Fibroblast of skin of right quadriceps (primary cell): Measurements from ENCODE around the gene ATXN1.

Experiments used
- DNase-seq: peaks from one replicate; pipeline ENCODE4 v3.0.0-alpha.2; 2013

Gene ATXN1

DNA sequence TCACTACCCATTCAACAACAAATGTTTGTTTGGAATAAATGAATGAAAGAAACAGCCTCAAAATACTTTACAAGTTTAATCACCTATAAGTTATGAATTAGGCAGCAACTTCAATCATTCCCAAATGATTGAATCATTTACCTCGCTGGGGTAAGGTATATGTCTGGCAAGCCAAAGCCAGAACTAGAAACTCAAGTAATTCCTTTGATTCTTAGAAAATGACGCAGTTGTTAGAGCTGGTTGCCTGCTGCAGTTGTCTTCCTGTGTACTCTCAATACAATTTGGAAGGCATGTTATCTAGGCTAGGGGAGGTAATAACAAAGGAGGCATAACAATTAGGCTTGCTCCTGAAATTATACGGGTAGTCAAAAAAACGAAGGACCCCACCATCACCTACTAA, 160.6 kb downstream of the ATXN1 start:
- DNase-seq, result no peak

DNA sequence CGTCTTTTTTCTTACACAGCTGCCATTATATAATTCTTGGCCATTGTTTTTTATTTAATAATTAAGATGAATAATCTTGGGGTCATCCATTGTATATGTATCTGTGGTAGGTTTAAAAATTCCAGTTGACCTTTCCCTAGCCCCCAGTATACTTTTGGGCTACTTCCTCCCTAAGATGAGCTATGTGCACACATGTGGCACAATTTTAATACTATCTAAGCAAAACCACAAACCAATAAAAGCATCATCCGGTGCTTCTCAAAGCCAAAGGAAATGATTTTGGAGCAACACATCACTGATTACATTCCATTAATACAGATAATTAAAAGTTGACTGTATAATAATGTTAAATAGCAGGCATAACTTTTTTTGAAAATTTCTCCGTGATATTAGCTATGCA, 161.2 kb downstream of the ATXN1 start:
- peak; percentile 37 for DNase-seq

DNA sequence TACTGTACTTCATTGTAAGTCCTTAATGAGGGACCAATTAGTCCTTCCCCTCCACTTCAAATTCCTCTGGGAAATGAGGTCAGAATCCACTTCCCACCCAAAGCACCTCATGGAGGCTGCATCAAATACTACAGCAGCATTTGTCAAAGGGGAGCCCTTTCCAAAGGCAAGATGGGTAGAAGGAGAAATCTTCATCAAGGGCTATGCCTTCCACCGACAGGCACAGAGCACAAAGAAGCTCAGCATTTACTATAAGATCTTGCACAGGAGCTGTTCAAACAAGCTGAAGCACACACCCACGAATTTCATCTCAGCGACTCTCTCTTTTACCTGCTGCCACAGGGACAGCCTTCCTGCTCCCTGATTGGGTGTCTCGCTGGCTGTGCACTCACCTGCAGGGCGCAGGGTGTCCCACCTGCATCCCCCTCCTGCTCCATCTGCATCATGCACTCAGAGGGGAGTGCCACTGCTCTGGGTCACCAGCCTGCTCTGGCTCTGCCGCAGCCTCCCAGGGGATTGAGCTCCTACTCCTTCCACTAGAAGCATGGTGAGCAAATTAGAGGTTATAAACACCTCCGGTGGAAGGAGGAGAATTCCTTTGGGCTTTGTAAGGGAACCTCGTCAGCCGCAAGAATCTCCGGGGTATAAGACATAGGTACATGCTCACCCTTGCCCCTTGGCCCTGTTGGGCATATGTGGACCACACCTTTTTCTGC, 164.5 kb downstream of the ATXN1 start:
- DNase-seq, result no peak

DNA sequence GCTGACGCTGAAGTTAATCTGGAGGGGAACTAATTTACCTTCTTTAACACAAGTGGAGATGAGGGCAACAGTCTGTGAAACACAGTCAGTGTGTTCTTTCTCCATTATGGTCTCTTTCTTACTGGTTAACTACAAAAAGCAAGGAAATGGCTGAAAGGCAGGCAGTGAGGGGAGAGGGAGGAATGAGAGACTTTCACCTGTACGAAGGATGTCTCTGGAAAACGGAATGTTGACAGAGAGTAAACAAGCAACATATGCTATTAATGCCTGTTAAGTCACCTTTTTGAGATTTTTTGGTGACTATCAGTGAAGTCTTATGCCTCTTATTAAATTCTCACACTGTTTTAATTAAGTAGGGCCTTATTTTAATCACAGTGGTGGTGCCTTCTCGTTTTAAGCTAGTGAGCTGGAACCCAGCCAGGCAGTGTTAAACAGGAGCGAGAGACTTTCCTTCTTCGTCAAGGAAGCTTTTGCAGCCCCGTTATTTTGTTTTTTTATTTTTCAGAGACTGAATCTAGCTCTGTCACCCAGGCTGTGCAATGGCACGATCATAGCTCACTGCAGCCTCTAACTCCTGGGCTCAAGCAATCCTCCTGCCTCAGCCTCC, 165.6 kb downstream of the ATXN1 start:
- no peak for DNase-seq

DNA sequence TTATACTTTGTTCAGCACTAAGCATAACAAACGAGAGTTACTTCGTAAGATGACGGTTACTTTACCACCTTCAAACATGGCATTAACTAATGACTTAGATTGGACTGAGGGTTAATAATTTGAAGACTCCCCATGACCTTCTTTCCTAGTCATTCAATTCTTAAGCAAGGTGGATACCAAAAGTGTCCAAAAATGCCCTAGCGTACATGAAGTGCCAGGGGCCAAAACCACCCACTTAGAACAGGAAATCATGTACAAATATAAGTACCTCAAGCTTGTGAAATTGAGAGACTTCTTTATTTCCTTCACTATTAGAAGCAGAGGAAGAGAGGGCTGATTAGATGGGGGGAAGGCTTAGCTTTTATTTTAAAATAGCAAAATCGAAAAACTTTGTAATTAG, 166.4 kb downstream of the ATXN1 start:
- DNase-seq, result no peak

DNA sequence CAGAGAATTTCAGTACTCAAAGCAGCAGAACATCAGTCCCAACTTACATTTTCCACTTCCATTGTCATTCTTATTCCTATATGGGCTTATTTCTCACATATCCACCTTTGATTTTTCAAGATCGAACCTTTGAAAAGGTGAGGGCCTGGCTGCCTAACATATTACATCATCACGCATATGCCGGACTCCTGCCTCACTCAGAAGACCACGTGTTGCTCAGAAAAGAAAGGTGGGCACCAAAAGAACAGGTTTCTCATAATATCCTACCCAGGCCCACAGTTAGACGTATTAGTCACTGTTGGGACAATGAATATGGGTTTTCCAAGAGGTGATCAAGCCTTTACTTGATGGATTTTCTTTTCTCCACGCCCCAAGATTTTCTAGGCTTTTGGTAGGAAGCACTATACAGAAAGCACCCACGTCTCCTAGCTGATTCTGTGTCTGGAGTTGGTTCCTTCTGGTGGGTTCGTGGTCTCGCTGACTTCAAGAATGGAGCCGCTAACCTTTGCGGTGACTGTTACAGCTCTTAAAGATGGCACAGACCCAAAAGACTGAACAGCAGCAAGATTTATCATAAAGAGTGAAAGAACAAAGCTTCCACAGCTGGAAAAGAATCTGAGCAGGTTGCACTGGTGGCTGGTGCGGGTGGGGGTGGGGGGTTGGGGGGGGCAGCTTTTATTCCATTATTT, 168.9 kb downstream of the ATXN1 start:
- DNase-seq, result no peak

DNA sequence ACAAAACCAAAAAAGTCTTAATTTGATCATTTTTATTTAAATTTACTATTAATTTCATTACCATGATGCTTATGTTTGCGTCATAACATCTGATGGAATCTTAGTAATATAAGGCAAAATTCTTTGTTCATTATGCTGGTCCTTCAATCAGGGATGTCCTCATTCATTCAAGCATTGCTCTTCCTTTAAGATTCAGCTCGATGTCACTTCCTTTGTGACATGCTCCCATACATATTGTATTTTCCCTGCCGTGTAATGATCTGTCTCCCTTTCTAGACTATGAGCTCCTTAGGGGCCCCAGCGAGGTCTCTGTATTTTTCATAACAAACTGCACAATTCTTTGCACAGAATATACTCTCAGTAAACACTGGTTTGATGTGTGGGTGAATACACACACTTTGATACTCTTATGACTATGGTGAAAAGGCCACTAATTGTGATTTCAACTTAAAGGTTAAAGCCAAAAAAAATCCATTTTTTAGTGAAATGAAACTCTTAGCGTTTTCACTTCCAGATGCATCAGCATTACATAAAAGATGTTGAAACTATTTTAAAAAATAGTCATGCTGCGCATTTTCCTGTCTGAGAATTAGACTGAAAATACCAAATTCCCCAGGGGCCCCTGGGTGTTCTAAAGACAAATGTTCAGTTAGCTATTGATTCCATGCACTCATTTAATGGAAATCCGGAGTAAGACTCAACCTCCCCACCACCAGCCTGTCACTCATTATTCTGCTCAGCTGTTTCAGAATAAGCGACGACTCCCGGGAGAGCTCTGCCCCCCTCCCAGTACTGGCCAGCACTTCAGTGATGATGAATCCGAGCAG, 169.7 kb downstream of the ATXN1 start:
- no peak for DNase-seq

DNA sequence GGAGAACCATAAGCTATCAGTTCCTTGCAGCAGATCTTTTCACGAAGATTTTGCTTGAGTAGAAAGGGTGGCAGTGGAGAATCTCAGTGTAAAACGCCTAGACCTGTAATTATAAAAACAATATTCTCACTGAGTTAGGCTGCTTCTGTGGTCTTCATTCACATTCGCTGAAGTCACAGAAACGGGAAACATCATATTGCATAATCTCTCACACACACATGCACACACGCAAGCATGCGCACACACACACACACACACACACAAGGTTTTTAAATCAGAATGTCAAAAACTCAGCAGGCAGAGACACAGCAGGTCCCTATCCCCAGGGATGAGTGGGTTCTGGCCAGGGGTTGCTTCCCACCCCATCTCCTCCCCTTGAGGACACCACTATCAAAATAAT, 175.5 kb downstream of the ATXN1 start:
- peak; percentile 21 for DNase-seq

DNA sequence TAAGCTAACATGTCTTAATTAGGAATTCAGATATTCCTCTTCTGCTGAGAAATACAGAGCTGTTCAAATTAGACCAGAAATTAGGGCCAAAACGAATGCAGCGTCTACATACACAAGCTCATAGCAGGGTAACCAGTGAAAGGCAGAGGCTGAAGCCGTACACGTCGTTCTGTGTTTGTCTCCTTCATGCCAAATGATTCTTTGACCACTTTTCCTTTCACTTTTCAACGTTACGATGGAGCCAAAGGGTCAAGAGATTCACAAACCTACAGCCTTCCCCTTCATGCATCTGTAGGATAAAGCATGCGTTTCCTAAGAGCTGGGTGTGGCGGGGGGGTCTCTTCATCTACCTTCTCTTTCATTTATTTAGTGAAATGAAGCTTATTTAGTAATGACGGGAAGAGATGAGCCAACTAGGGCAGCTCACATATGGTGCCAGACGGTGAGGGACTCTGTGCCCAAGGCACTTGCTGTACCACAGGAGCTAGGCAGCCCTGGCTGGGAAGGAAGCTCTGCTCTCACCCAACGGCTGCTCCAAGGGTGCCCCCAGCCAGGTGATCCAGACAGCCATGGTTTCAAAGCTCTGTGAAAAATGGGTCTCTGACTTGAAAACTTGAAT, 178.0 kb downstream of the ATXN1 start:
- no peak for DNase-seq

DNA sequence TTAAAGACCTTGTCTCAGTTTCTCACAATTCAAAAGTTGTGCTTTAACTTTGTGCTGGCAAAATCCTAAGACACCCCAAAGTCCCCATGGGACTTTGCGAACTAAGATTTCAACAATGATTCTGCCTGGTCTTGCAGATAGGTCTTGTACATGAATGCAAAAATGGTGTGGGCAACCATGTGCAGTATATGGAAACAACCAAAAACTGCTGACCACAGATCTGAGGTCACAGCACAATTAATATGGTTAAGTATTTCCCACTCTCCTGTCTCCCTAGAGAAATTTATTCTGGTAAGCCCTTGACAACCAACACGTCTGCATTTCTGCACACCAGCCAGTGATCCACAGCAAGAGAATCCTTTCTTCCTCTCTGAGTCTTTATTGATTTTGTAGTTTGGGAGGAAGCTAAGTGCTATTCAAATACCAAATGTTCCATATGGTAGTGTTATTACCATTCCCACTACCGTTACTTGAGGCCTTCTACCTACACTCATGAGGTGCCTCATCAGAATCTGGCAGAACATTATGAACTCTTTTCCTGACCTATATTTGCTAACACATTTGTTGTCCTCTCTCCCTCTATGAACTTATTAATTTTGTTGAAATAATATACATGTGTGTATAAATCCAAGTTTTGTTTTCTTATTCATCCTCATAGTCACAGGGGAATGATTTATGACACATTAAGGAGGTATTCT, 178.7 kb downstream of the ATXN1 start:
- DNase-seq, result no peak

DNA sequence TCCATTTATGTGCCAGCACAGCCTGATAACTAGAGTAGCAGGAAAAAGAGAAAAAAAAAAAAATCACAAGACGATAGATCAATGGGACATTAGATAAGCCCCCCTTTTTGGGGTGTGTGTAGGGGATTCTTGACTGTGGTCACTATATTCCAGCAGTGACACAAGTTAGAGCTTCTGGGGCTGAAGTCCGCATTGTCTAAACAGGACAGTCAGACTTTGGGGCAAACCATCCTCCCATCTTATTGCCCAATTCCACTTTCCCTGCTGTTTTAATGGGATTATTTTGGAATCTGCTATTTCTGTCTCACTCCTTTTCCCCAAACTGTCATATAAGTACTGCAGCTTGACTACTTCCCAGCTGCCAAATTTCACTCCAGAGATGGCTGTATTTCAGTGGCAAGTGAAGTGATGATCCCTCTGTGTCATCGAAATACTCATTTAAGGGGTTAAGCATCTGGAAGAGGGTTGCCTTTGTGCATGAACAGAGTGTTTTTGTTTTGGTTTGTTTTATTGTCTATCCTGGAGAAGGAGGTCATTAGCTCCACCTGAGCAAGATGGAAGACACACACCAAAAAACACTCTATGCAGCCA, 182.5 kb downstream of the ATXN1 start:
- no peak for DNase-seq

DNA sequence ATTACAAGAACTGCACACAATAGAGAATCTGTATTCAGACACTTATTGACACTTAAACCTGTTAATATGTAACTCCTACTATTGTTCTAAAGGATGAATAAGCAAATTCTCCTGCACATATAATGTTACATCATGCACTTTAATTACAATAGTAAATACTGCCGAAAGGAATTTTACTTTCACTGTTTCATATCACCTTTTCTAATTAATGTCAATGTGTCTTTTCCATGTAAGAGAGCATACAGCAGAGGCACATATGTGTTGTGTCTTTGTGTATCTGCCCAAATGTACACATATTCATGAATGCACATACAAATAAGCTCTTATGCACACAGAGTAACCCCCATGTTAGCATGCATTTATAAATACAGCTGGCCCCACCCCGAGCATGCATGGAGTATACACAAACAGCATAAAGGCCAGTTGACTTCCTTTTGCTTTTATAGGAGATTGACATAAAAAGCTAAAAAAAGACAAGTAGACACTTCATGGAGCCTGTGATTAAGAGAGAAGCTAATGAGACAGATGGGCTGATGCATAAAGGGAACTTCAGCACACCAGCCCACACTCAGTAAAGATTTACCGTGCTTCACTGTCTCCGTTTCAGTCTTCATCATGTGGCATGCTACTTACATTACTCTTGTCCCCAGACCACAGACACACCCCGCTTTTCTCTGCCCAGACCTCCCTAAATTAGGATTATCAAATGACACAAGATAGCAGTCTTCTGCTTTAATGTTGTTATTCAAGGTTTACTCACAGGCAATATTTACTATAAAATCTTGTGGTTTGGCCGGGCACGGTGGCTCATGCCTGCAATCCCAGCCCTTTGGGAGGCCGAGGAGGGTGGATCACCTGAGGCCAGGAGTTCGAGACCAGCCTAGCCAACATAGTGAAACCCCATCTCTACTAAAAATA, 184.6 kb downstream of the ATXN1 start:
- no peak for DNase-seq

DNA sequence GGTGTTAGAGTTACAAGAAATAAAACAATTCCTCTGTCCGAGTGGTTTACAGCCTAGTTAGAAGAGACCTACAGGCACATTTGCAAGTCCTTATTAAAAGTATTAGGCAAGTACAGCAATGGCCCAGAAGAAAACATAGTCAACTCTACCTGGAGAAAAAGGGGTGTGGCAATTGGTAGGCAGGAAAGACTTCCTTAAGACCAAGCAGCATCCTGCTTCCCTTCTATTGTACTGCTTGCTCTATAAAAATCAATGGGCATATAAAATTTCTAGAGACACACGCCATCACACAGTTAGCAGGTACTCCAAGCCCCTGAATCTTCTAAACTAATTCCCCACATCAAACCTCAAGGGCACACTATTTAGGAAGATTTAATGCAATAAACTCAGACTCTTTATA, 185.6 kb downstream of the ATXN1 start:
- no peak for DNase-seq

DNA sequence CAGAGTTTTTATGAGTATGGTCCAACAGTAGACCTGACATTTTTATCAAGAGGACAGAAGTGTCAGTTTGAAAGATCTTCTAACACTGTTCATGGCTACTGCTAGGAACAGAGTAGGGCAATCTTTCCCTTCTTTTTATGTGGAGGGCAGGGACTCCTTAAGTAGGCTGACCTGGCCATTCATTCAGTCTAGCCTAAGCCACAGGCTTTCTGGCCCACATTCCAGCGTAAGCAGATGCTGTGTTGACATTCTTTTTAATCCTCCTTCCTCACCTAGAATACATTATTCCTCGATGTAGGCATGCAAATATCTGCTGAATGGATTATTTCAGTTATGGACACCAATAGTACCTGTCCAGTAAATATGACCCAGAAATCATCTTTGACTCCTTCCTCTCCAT, 188.3 kb downstream of the ATXN1 start:
- no peak for DNase-seq

DNA sequence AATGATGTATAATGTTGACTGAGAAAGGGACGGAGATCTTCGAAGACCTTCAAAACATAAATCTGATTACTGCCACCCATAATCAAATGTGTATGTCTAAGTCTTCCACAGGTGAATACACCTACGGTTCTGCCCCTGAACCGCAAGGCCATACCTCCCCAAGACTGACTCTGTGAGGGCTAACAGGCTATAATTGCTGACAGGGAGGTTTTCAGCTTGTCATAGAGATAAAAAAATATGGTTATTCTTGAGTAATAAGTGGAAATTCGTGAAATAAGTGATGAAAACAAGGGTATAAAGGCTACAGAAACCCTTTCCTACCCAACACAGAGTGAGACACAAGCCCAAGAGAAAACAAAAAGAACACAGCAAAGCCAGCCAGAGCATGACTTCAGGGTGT, 188.9 kb downstream of the ATXN1 start:
- no peak for DNase-seq

DNA sequence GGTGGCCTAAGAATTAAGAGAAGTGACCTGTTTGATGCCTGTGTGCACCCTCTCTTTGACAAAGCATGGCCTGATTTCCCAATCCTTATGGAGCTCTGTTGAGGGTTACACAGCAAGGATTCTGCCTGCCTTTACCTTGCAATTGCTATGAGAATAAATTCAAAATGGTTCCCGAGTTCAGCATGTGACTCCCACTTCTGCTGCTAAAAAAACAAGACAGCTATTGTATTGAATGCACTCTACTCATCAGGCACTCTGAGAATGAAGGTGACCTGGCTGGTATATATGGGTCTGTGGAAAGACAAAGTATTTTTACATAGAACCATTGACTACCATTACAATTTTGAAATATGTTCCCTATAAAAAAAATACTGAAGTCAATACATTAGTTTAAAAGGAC, 190.3 kb downstream of the ATXN1 start:
- DNase-seq, result no peak

DNA sequence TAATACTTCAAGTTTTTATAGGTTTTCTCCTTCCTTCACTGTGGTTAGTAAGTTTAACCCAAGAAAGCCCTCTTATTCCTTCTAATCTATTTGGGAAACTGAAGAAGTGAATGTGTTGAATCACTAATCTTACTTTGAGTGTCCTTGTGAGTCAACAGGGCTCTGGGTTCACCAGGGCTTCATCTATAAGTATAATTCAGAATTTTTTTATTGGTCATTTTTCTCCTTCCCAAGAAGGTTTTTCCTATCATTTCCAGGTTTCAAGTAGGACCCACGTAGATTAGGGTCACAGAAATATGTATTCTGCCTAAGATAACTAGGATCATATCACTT, 191.1 kb downstream of the ATXN1 start:
- DNase-seq, result no peak

DNA sequence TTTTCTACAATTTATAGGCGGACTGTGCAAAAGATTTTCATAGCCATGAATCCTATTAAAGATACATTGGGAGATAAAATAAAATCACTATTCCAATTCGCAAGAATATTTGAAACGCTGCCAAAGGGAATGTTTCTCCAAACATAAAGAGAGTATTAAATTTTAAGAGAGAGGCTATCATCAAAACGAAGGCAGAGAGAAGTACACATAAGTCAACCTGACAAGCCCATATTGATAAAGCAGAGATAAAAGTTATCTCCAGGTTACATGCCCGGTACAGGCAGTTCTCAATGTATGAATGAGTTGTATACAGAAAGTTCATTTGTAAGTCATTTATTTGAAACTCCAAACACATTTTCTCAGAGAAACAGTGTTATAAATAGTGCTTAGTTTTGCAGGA, 193.1 kb downstream of the ATXN1 start:
- no peak for DNase-seq

DNA sequence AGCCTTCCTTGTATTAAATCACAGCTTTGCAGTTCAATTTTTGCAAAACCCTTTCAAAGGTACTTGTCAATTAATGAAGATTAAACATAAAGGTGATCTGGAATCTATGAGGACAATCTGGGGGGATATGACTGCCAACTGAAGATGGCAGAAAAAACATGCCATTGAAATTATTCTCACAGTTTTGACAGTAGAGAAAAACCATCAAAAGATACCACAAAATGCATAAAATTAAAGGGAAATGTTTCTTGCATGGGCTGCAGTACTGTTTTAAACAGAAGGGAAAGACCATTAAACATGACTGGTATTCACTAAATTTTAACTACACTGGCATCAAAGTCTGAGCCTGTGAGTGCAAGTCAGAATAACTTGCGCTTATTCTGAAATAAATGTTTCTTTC, 194.2 kb downstream of the ATXN1 start:
- DNase-seq, result no peak

DNA sequence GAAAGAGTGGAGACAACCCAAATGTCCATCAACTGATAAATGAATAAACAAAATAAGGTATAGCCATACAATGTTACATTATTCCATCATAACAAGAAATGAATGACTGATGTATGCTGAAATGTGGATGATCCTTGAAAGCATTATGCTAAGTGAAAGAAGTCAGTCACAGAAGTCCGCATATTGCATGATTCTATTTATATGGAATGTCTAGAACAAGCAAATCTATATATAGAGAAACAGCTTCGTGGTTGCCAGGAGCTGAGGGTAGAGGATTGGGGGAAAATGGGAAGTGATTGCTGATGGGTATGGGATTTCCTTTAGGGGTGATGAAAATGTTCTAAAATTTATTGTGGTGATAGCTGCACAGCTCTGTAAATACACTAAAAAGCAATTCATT, 196.8 kb downstream of the ATXN1 start:
- peak; percentile 72 for DNase-seq

DNA sequence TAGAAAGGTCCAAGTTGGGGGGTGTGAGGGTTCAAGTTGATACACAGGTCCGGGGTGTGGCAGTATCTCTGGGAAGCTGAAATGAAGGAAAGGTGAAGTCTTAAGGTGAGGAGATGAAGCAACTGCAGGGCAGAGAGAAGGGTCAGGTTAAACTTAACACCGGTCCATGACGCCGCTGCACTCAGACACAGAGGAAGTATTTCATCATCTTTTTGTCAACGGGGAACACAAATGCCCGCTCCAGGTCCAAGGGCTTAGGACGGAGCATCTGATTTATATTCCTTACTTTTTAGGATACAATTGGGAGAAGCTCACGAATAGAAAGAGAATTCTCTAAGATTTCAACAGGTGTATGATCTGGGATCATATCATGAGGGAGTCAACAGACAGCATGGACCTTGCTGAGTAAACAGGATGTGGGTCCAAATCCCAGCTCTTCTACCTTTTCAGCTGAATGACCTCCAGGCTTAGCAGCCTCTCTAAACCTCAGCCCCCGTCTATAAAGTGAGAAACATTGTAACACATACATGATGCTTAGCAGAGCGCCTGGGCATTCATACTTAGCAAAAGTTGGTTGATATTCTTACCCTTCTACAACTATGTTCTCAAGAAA, 197.5 kb downstream of the ATXN1 start:
- no peak for DNase-seq
